Hepatocyte (in vitro differentiated cells): ENCODE measurements around the gene RMND1. TPM values are rescaled to one million over a fixed set of nuclear protein-coding genes. Genes with fewer than 3 reads are reported as not detected.

Experiments
- DNase-seq: peaks from one replicate; pipeline ENCODE4 v3.0.0-alpha.2; 2016; ENCODE audit warnings: low spot score
- H2AFZ ChIP-seq: fragments of 200-600 bp; sonication (generic); 2 replicates; pipeline ENCODE4 v1.6.0; 2016; ENCODE audit warnings: antibody characterized with exemption, mild to moderate bottlenecking
- H3K27ac ChIP-seq: fragments of 200-600 bp; sonication (generic); 2 replicates; pipeline ENCODE4 v1.5.1; 2016; ENCODE audit warnings: mild to moderate bottlenecking
- H3K27me3 ChIP-seq: fragments of 200-600 bp; sonication (generic); 2 replicates; pipeline ENCODE4 v1.6.1; 2016
- H3K36me3 ChIP-seq: fragments of 200-600 bp; sonication (generic); replicated peaks from 2 replicates; pipeline ENCODE4 v1.5.1; 2016; ENCODE audit warnings: low read depth; ENCODE audit not compliant: insufficient read depth
- H3K4me1 ChIP-seq: fragments of 200-600 bp; sonication (generic); 2 replicates; pipeline ENCODE4 v1.5.1; 2016; ENCODE audit warnings: mild to moderate bottlenecking, moderate library complexity; ENCODE audit not compliant: insufficient read depth
- H3K4me2 ChIP-seq: fragments of 200-600 bp; sonication (generic); 2 replicates; pipeline ENCODE4 v1.6.0; 2016
- H3K4me3 ChIP-seq: fragments of 200-600 bp; sonication (generic); 2 replicates; pipeline ENCODE4 v1.5.1; 2016; ENCODE audit warnings: mild to moderate bottlenecking
- H3K79me2 ChIP-seq: fragments of 200-600 bp; sonication (generic); 2 replicates; pipeline ENCODE4 v1.6.0; 2017; ENCODE audit warnings: mild to moderate bottlenecking
- H3K9me2 ChIP-seq: fragments of 200-600 bp; sonication (generic); replicated peaks from 2 replicates; pipeline ENCODE4 v1.6.0; 2017; ENCODE audit warnings: mild to moderate bottlenecking; ENCODE audit not compliant: insufficient read depth
- H3K9me3 ChIP-seq: fragments of 200-600 bp; sonication (generic); 2 replicates; pipeline ENCODE4 v1.5.1; 2016; ENCODE audit warnings: low read depth, mild to moderate bottlenecking
- H4K20me1 ChIP-seq: fragments of 200-600 bp; sonication (generic); 2 replicates; pipeline ENCODE4 v1.6.0; 2016; ENCODE audit warnings: mild to moderate bottlenecking; ENCODE audit not compliant: insufficient read depth, poor library complexity, severe bottlenecking
- EZH2 ChIP-seq: fragments of 200-600 bp; sonication (generic); IDR thresholded peaks from 2 replicates; pipeline ENCODE4 v1.6.1; 2016; ENCODE audit warnings: antibody characterized with exemption, mild to moderate bottlenecking, borderline replicate concordance
- EZH2phosphoT487 ChIP-seq: fragments of 200-600 bp; sonication (generic); IDR thresholded peaks from one replicate; pipeline ENCODE4 v1.6.1; 2018; ENCODE audit warnings: antibody characterized with exemption, mild to moderate bottlenecking, low read depth, moderate library complexity; ENCODE audit not compliant: unreplicated experiment, severe bottlenecking
- WGBS: methylation state at CpG from one replicate; pipeline ENCODE4 v1.1.6; 2016; ENCODE audit warnings: low lambda C conversion rate; ENCODE audit errors: missing lambda C conversion rate; 5-methylcytosine and 5-hydroxymethylcytosine counted together
- polyA plus RNA-seq: library from polyadenylated mRNA; unstranded; fragments of >200 nt; fragmentation: Nextera tagmentation; extraction: Ambion mirVana; gene quantifications from 2 replicates; pipeline ENCODE4 v1.2.1, GENCODE V29; 2016
- total RNA-seq: library from RNA; depleted of rRNA; stranded (reverse); fragments of >200 nt; gene quantifications from 2 replicates; pipeline ENCODE4 v1.2.3, GENCODE V29; 2014
- TF ChIP-seq, protein P1 (sequence below): fragments of 200-600 bp; sonication (generic); IDR thresholded peaks from 2 replicates; pipeline ENCODE4 v1.5.1; 2016; ENCODE audit warnings: antibody characterized with exemption, mild to moderate bottlenecking; ENCODE audit not compliant: poor library complexity

RMND1 gene
- total and polyA plus RNA-seq, 2 experiments from 2014 or later, result 24.1 to 41.9 TPM

DNA sequence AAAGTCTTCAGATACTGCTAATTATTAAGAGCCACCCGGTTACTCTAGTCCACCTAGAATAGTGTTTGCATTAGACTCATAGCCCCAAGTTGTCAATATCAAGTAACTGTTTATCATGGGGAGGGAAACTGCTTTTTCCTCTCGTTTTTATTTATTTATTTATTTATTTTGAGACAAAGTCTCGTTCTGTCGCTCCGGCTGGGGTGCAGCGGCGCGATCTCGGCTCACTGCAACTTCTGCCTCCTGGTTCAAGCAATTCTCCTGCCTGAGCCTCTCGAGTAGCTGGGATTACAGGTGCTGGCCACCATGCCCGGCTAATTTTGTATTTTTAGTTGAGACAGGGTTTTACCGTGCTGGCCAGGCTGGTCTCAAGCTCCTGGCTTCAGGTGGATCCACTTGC is 25.8 kb upstream of the RMND1 start:
- H3K79me2 ChIP-seq, result no peaks in the 10 kb centered on the region
- H3K4me1 ChIP-seq, result no peaks in the 10 kb centered on the region
- H3K9me3 ChIP-seq, result no peaks in the 10 kb centered on the region
- no peaks in the 10 kb centered on the region for H3K36me3 ChIP-seq
- TF ChIP-seq EZH2, result no peak
- TF ChIP-seq EZH2phosphoT487, result no peak
- TF ChIP-seq, protein P1, sequence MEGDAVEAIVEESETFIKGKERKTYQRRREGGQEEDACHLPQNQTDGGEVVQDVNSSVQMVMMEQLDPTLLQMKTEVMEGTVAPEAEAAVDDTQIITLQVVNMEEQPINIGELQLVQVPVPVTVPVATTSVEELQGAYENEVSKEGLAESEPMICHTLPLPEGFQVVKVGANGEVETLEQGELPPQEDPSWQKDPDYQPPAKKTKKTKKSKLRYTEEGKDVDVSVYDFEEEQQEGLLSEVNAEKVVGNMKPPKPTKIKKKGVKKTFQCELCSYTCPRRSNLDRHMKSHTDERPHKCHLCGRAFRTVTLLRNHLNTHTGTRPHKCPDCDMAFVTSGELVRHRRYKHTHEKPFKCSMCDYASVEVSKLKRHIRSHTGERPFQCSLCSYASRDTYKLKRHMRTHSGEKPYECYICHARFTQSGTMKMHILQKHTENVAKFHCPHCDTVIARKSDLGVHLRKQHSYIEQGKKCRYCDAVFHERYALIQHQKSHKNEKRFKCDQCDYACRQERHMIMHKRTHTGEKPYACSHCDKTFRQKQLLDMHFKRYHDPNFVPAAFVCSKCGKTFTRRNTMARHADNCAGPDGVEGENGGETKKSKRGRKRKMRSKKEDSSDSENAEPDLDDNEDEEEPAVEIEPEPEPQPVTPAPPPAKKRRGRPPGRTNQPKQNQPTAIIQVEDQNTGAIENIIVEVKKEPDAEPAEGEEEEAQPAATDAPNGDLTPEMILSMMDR, result no peak
- H3K9me2 ChIP-seq, result no peaks in the 10 kb centered on the region
- H4K20me1 ChIP-seq, result no peaks in the 10 kb centered on the region
- H3K27me3 ChIP-seq, result no peaks in the 10 kb centered on the region
- no peak overlapping the region for H2AFZ ChIP-seq
- DNase-seq, result no peak
- no peak overlapping the region for H3K4me3 ChIP-seq
- no peak overlapping the region for H3K4me2 ChIP-seq
- no peak overlapping the region for H3K27ac ChIP-seq
- WGBS, result 98% methylated on average over 12 of the region's 12 CpGs

DNA sequence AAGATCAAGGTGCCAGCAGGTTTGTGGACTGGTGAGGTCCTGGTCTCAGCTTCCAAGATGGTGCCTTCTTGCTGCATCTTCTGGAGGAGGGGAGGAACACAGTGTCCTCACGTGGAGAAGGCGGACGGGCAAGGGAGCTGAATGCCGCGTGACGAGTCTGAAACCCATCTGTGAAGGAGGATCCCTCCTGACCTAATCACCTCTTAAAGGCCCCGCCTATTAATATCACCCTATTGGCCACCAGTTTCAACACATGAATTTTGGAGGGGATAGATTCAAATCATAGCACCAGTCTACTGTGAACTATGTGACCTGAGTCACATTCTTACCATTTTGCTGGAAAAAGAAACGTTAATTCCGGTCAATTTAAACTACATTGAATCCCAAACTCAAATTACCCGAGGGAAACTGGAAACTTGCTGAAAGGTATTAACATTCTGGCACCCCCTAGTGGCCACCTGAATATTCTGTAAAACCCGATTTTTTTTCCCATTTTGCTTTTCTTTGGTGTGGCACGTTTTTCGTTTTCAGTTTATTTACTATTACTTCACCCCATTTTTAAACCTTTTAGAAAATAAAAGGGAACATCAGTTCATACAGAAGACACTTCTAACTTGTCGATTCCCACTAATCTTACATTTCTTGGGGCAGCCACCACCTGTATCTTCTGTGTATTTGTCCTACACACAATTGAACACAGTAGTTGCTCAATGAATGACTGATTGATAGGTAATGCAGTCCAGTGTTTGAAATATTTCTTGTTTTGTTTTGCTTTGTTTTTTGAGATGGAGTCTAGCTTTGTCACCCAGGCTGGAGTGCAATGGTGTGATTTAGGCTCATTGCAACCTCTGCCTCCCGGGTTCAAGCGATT is 24.0 kb upstream of the RMND1 start:
- TF ChIP-seq, protein P1, result peak; percentile 76
- TF ChIP-seq EZH2phosphoT487, result no peak
- no peaks in the 10 kb centered on the region for H3K27me3 ChIP-seq
- H3K36me3 ChIP-seq, result no peaks in the 10 kb centered on the region
- H3K4me3 ChIP-seq, result no peak overlapping the region
- no peak overlapping the region for H3K27ac ChIP-seq
- peak overlapping the region; percentile 50 for H3K4me2 ChIP-seq
- WGBS, result 38% methylated on average over 16 of the region's 16 CpGs
- H3K9me3 ChIP-seq, result no peaks in the 10 kb centered on the region
- no peaks in the 10 kb centered on the region for H3K9me2 ChIP-seq
- peak; percentile 78 for DNase-seq
- no peak overlapping the region for H2AFZ ChIP-seq
- no peaks in the 10 kb centered on the region for H4K20me1 ChIP-seq
- no peaks in the 10 kb centered on the region for H3K79me2 ChIP-seq
- no peaks in the 10 kb centered on the region for H3K4me1 ChIP-seq

DNA sequence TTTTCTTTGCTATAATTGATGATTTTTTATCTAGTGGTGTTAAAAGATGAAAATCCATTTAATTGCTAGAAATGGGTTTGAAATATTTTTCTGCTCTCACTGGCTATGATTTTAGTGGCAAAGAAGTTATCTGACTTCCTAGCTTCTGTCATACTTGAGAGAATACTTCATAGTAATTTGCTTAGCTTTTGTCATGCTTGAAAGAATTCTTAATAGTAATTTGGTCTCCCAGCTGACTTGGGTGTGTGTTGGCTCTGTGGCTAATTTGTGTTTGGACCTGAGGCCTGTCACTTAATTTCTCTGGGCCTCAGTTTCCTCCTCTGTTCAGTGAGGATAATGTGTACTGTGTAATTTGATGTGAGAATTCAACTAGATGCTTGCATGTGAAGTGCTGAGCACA is 12.8 kb upstream of the RMND1 start:
- Histone ChIP-seq H3K27ac (no peak overlapping the region), H3K27me3 (no peaks in the 10 kb centered on the region), H4K20me1 (no peaks in the 10 kb centered on the region), H3K36me3 (peaks cover 6% of the 10 kb centered on the region), H3K4me3 (no peak overlapping the region), H3K4me2 (no peak overlapping the region), H3K9me3 (no peaks in the 10 kb centered on the region), H3K79me2 (peaks cover 25% of the 10 kb centered on the region), H3K9me2 (no peaks in the 10 kb centered on the region), H2AFZ (no peak overlapping the region), H3K4me1 (no peaks in the 10 kb centered on the region)
- DNase-seq, result no peak
- TF ChIP-seq EZH2phosphoT487 (no peak), EZH2 (no peak)
- TF ChIP-seq, protein P1, result no peak
